Activated T-cell treated with anti-CD3 and anti-CD28 coated beads, Interleukin-2, amount 50 U/mL, for 24 hours (primary cell): ENCODE results near the gene TMEM254.
"Not testable (repeated sequence)": the region's sequence is repeated elsewhere in the genome, so short reads cannot be mapped to it uniquely, and the experiment has no call there.

Experiments used
- DNase-seq: peaks from one replicate; pipeline ENCODE4 v3.0.0-alpha.2; 2020
- H3K27ac Mint-ChIP-seq: 2 replicates; pipeline ENCODE4 v1.8.0; 2020; ENCODE audit warnings: mild to moderate bottlenecking, mixed read lengths
- H3K27me3 Mint-ChIP-seq: 2 replicates; pipeline ENCODE4 v1.8.0; 2020; ENCODE audit warnings: mixed read lengths
- H3K36me3 Mint-ChIP-seq: 2 replicates; pipeline ENCODE4 v1.8.0; 2020; ENCODE audit warnings: low read depth, mixed read lengths
- H3K4me1 Mint-ChIP-seq: 2 replicates; pipeline ENCODE4 v1.8.0; 2020; ENCODE audit warnings: low read depth, mixed read lengths
- H3K4me3 Mint-ChIP-seq: 2 replicates; pipeline ENCODE4 v1.8.0; 2020; ENCODE audit warnings: mild to moderate bottlenecking, moderate library complexity, mixed read lengths
- H3K9me3 Mint-ChIP-seq: 2 replicates; pipeline ENCODE4 v1.8.0; 2020; ENCODE audit warnings: mixed read lengths

The TMEM254 gene

DNA sequence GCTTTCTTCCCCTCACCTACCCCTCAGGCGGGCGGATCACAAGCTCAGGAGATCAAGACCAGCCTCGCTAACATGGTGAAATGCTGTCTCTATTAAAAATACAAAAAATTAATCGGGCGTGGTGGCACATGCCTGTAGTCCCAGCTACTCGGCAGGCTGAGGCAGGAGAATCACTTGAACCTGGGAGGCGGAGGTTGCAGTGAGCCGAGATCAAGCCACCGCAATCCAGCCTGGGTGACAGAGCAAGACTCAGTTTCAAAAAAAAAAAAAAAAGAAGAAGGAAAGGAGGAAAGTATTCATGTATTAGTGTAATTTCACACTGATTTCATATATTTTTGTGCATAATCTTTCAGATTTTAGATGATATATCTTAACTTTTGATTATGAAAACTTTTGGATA is 55.2 kb downstream of the TMEM254 start:
- not testable (repeated sequence) for H3K4me1 Mint-ChIP-seq, H3K9me3 Mint-ChIP-seq, H3K4me3 Mint-ChIP-seq, H3K27ac Mint-ChIP-seq, DNase-seq, H3K36me3 Mint-ChIP-seq
- H3K27me3 Mint-ChIP-seq: peaks cover 47% of the 10 kb centered on the region

DNA sequence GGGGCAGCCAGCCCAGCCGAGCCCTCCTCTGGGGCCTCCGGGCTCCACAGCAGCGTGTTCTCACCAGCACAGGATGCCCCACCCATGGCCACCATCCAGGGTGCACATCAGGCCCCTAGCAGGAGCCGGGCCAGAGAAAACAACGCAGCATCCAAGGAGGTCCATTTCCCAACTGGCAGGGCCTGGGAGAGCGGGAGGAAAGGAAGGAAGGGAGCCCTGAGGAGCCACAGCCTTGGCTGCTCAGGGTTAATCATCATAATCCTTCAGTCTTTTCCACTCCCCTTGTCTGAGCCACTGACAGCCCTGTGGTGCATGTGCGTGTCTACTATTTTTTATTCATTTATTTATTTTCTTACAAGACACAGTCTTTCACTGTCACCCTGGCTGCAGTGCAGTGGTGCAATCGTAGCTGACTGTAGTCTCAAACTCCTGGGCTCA is 57.7 kb downstream of the TMEM254 start:
- H3K4me1 Mint-ChIP-seq: peaks cover 4% of the 10 kb centered on the region
- H3K27me3 Mint-ChIP-seq: peaks cover 56% of the 10 kb centered on the region
- DNase-seq: no peak
- no peaks in the 10 kb centered on the region for H3K36me3 Mint-ChIP-seq
- H3K27ac Mint-ChIP-seq: no peak overlapping the region
- H3K4me3 Mint-ChIP-seq: no peak overlapping the region
- no peaks in the 10 kb centered on the region for H3K9me3 Mint-ChIP-seq

DNA sequence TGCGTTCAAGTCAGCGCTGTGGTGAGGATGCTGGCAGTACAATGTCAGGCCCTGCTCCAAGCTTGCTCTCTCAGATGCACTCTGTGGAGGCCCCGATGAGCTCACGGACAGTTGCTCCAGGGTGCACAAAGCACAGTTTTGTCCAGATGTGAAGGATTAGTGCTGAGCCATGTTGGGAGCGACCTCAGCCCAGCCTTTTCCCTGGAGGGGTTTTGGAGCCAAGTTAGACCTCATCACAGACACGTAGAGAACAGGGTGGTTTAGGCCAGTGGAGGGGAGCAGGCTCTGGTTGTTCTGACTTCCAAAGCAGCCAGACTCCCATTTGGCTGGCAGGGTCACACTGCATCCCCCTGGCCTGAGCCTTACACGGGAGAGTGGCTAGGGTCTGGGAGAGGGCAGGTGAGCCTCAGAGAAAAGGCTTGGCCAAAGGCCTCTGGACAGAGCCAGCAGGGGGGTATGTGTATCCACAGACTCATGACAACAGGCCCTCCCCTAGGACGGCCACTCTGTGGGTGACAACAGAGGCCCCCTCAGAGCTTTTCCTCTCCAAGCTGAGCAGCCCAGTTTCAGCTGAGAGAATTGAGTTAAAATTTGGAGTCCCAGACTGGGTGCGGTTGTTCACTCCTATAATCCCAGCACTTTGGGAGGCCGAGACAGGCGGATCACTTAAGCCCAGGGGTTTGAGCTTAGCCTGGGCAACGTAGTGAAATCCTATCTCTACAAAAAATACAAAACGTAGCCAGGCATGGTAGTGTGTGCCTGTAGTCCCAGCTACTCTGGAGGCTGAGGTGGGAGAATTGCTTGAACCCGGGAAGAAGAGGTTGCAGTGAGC is 58.8 kb downstream of the TMEM254 start:
- no peak overlapping the region for H3K27ac Mint-ChIP-seq
- no peak for DNase-seq
- H3K27me3 Mint-ChIP-seq: peaks cover 48% of the 10 kb centered on the region
- H3K9me3 Mint-ChIP-seq: no peaks in the 10 kb centered on the region
- H3K4me1 Mint-ChIP-seq: peaks cover 4% of the 10 kb centered on the region
- no peak overlapping the region for H3K4me3 Mint-ChIP-seq
- no peaks in the 10 kb centered on the region for H3K36me3 Mint-ChIP-seq

DNA sequence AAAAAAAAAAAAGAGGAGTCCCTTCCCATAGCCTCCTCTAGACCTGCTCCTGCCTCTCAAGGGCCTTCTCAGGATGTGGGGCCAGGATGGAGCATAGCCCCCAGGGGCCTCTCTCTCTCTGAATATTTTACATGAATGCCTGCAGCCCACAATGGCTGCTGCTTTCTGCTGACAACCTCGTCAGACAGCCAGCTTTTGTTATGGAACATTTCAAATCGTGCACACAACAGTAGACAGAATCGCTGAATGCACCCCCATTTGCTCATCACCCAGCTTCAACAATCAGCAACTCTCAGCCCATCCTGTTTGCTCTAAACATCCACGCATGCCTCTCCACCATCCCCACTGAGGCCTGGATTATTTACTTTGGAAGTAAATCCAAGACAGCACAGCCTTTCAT is 59.5 kb downstream of the TMEM254 start:
- DNase-seq: no peak
- no peak overlapping the region for H3K4me3 Mint-ChIP-seq

DNA sequence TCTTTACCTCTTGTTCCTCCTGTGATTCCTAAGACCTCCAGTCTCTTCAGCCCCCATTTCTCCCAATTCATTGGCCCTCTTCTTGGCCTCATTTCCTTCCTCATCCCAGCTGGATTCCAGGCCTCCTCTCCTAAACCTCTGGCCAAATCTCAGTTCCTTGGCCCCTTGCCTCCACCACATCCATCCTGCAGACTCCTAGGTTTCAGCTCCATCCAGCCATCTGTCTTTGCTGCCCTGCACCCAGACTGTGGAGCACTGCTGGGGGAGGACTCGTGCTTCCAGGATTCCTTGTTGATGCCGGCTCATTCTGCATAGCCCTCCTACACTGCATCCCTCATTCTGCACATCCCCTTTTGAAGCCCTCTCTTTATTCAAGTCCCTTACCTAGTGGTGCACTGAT is 60.8 kb downstream of the TMEM254 start:
- no peak overlapping the region for H3K4me3 Mint-ChIP-seq
- peaks cover 34% of the 10 kb centered on the region for H3K27me3 Mint-ChIP-seq
- H3K27ac Mint-ChIP-seq: no peak overlapping the region
- no peaks in the 10 kb centered on the region for H3K36me3 Mint-ChIP-seq
- peaks cover 7% of the 10 kb centered on the region for H3K4me1 Mint-ChIP-seq
- DNase-seq: no peak
- no peaks in the 10 kb centered on the region for H3K9me3 Mint-ChIP-seq

More for the DNA sequence above, 59.5 kb downstream of the TMEM254 start:
- H3K27me3 Mint-ChIP-seq: peaks cover 45% of the 10 kb centered on the region
- peaks cover 2% of the 10 kb centered on the region for H3K4me1 Mint-ChIP-seq
- H3K27ac Mint-ChIP-seq: no peak overlapping the region
- H3K9me3 Mint-ChIP-seq: no peaks in the 10 kb centered on the region
- H3K36me3 Mint-ChIP-seq: no peaks in the 10 kb centered on the region

DNA sequence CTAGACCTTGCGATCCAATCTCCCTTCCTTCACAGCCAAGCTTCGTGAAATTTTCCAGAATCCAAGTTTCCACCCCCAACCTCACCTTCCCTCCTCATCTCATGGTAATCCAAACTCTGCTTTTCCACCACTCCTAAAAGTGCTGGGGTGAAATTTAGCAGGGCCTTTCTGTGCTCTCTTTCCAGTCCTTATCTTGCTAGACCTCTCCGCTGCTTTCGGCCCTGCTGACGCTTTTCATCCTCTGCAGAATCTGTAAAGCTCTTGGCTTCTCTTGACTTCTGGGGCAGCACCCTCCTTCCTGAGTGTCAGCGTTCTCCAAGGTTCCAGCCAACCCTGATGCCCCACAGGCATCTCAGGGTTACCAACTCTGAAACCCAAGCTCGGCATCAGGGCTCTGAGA is 61.8 kb downstream of the TMEM254 start:
- peaks cover 15% of the 10 kb centered on the region for H3K4me1 Mint-ChIP-seq
- no peak overlapping the region for H3K27ac Mint-ChIP-seq
- no peak for DNase-seq
- H3K4me3 Mint-ChIP-seq: no peak overlapping the region
- H3K27me3 Mint-ChIP-seq: peaks cover 28% of the 10 kb centered on the region
- H3K9me3 Mint-ChIP-seq: no peaks in the 10 kb centered on the region
- no peaks in the 10 kb centered on the region for H3K36me3 Mint-ChIP-seq

DNA sequence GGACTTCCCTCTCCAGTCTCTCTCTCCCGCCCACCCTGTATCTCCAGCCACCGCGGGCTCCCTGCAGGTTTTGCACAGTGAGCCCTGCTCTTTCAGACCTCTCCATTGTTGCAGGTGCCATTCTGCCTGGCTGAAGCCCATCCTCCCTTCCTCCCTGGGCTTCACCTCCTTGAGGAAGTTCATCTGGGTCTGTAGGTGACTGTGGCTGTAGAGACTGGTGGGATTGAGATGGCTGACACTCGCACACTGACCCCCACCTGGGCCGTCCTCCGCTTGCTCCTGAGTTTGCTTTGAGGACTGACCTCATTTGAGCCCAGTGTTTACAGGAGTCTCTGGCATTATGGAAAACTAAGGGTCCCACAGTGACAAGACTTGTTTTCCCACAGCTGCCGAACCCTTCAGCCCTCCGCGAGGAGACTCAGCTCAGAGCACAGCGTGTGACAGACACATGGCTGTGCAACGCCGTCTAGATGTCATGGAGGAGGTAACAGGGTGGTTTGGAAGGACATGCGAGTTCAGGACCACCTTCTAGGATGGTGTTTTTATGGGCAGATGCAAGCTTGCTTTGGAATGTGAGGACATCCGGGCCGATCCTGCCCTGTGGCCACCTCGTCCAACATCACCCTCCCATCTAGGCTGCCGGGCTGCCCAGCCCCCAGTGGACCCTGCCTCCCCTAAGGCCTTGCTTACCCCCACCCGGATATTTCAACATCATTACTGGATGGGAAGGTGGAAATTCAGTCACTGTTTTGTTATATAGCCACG is 63.4 kb downstream of the TMEM254 start:
- Mint-ChIP-seq H3K4me3 (no peak overlapping the region), H3K27me3 (peaks cover 28% of the 10 kb centered on the region), H3K36me3 (no peaks in the 10 kb centered on the region), H3K9me3 (no peaks in the 10 kb centered on the region), H3K27ac (no peak overlapping the region), H3K4me1 (peaks cover 21% of the 10 kb centered on the region)
- no peak for DNase-seq
